A549 (cell line): ENCODE measurements around the gene RPL27. TPM values are rescaled to one million over a fixed set of nuclear protein-coding genes. Genes with fewer than 3 reads are reported as not detected.
A peak's percentile ranks its signal among the peaks of the same experiment; 100 is the strongest.

Experiments
- ATAC-seq, 2 experiments: fragments of 200-7000 bp in 1 of 2; fragments of >200 bp in 1 of 2; cut with Nextera tagmentation in 1 of 2; cut with Tn5 transposase in 1 of 2; 3 replicates each; pipeline versions ENCODE4 v1.8.0 to v1.9.1; 2018 to 2020; ENCODE audit warnings: mild to moderate bottlenecking in 1 of 2, moderate library complexity in 1 of 2
- CTCF ChIA-PET: fragments of 300-600 bp; sonication (Branson Sonifier 250); formaldehyde crosslinking; extraction: SDS; loops from one replicate; lab custom pipeline; 2021; ENCODE audit warnings: antibody characterized with exemption, inconsistent platforms; lab: Yijun Ruan, JAX
- POLR2A ChIA-PET: fragments of 350-600 bp; formaldehyde crosslinking; extraction: SDS; loops from one replicate; lab custom pipeline; 2021; ENCODE audit warnings: antibody characterized with exemption, inconsistent platforms; lab: Yijun Ruan, JAX
- DNase-seq, 2 experiments: peaks; one replicate each; pipeline versions ENCODE4 v3.0.0 to v3.0.0-alpha.2; 2011 to 2016; ENCODE audit warnings: low read depth in 1 of 2, low spot score in 1 of 2
- FAIRE-seq: peaks from 2 replicates; lab custom pipeline; 2011; peaks lifted over from hg19 to GRCh38; lab: Jason Lieb, UNC
- H3K27ac ChIP-seq, 2 experiments: fragments of >200 bp; sonication (Bioruptor Twin); formaldehyde crosslinking; 3 replicates each; pipeline ENCODE4 v1.5.1; 2016 to 2017
- H3K4me1 ChIP-seq: fragments of >200 bp; sonication (Bioruptor Twin); formaldehyde crosslinking; 3 replicates; pipeline ENCODE4 v1.6.1; 2016
- H3K4me2 ChIP-seq: fragments of >200 bp; sonication (Bioruptor Twin); formaldehyde crosslinking; 3 replicates; pipeline ENCODE4 v1.6.1; 2016
- H3K4me3 ChIP-seq: fragments of >200 bp; sonication (Bioruptor Twin); formaldehyde crosslinking; 3 replicates; pipeline ENCODE4 v1.5.1; 2016
- H3K9me3 ChIP-seq: fragments of >200 bp; sonication (Bioruptor Twin); formaldehyde crosslinking; 3 replicates; pipeline ENCODE4 v1.6.1; 2016
- CEBPB ChIP-seq, 2 experiments: fragments of >200 bp in 1 of 2; sonication (Bioruptor Twin) in 1 of 2; formaldehyde crosslinking in 1 of 2; IDR thresholded peaks; 2 replicates each; pipeline ENCODE4 v1.6.1; 2012 to 2016
- EHF ChIP-seq: fragments of 250-450 bp; sonication (Bioruptor Pico); IDR thresholded peaks from 2 replicates; pipeline ENCODE4 v1.5.0; 2020; ENCODE audit warnings: mild to moderate bottlenecking
- HEYL ChIP-seq: fragments of 250-450 bp; sonication (Bioruptor Pico); IDR thresholded peaks from 2 replicates; pipeline ENCODE4 v1.8.0; 2021; ENCODE audit warnings: mild to moderate bottlenecking, moderate library complexity
- HOXB13 ChIP-seq: fragments of 250-450 bp; sonication (Bioruptor Pico); IDR thresholded peaks from 2 replicates; pipeline ENCODE4 v1.5.0; 2020; ENCODE audit warnings: low read depth, mild to moderate bottlenecking, moderate library complexity
- JUN ChIP-seq, 2 experiments: fragments of >200 bp; sonication (Bioruptor Twin); formaldehyde crosslinking; IDR thresholded peaks; 2 replicates in 1 of 2; 3 replicates in 1 of 2; pipeline ENCODE4 v1.6.1; 2016 to 2017
- JUNB ChIP-seq: fragments of >200 bp; sonication (Bioruptor Twin); formaldehyde crosslinking; IDR thresholded peaks from 2 replicates; pipeline ENCODE4 v1.6.1; 2016
- KDM5A ChIP-seq: fragments of 200-600 bp; sonication (generic); IDR thresholded peaks from 2 replicates; pipeline ENCODE4 v1.6.1; 2016; ENCODE audit warnings: antibody characterized with exemption, mild to moderate bottlenecking
- MAZ ChIP-seq: fragments of 150-350 bp; IDR thresholded peaks from 2 replicates; pipeline ENCODE4 v1.6.1; 2014; ENCODE audit warnings: antibody characterized with exemption, low read depth, low read length, borderline replicate concordance
- NR3C1 ChIP-seq: fragments of >200 bp; sonication (Bioruptor Twin); formaldehyde crosslinking; IDR thresholded peaks from 3 replicates; pipeline ENCODE4 v1.6.1; 2017
- POLR2A ChIP-seq: IDR thresholded peaks from 2 replicates; pipeline ENCODE4 v1.6.1; 2012; ENCODE audit warnings: mild to moderate bottlenecking, low read length
- POLR2AphosphoS2 ChIP-seq: conservative IDR thresholded peaks from 2 replicates; pipeline ENCODE4 v1.6.1; 2012; ENCODE audit warnings: low read length, improper control_type of control experiment, inconsistent platforms
- RARB ChIP-seq: fragments of 250-450 bp; sonication (Bioruptor Pico); IDR thresholded peaks from 2 replicates; pipeline ENCODE4 v1.8.0; 2021; ENCODE audit warnings: mild to moderate bottlenecking, moderate library complexity
- RFX5 ChIP-seq: fragments of 450-650 bp; IDR thresholded peaks from 2 replicates; pipeline ENCODE4 v1.7.1; 2014; ENCODE audit warnings: antibody characterized with exemption, mild to moderate bottlenecking, moderate library complexity
- ZC3H11A ChIP-seq: fragments of 450-650 bp; IDR thresholded peaks from 2 replicates; pipeline ENCODE4 v1.6.1; 2014; ENCODE audit warnings: antibody characterized with exemption, mild to moderate bottlenecking
- ZFP36 ChIP-seq: fragments of 450-650 bp; IDR thresholded peaks from 2 replicates; pipeline ENCODE4 v1.6.1; 2014; ENCODE audit warnings: borderline replicate concordance; ENCODE audit not compliant: partially characterized antibody
- ZSCAN20 ChIP-seq: fragments of 250-450 bp; sonication (Bioruptor Pico); IDR thresholded peaks from 2 replicates; pipeline ENCODE4 v1.8.0; 2022; ENCODE audit warnings: mild to moderate bottlenecking, moderate library complexity
- whole genome bisulfite sequencing: methylation state at CpG from one replicate; pipeline ENCODE4 v1.1.6; 2017; ENCODE audit errors: missing lambda C conversion rate; 5-methylcytosine and 5-hydroxymethylcytosine counted together
- polyA plus RNA-seq, 4 experiments: library from polyadenylated mRNA; depleted of rRNA in 3 of 4; stranded (reverse); fragments of >200 nt; fragmentation: RNase III in 1 of 4; extraction: RNeasy Plus Mini Kit Qiagen cat#74134 plus additional on column Dnase treatment in 1 of 4; gene quantifications; 2 replicates in 3 of 4; 3 replicates in 1 of 4; pipeline ENCODE4 v1.2.3, GENCODE V29; 2011 to 2017
- TF ChIP-seq, protein P1 (sequence below): IDR thresholded peaks from 2 replicates; pipeline ENCODE4 v1.6.1; 2012; ENCODE audit warnings: low read depth, borderline replicate concordance
- TF ChIP-seq, protein P2 (sequence below): fragments of >200 bp; sonication (Bioruptor Twin); formaldehyde crosslinking; IDR thresholded peaks from 3 replicates; pipeline ENCODE4 v1.5.1; 2016
- TF ChIP-seq, protein P3 (sequence below): fragments of >200 bp; sonication (Bioruptor Twin); formaldehyde crosslinking; IDR thresholded peaks from 3 replicates; pipeline ENCODE4 v1.6.1; 2016

RPL27 gene
- polyA plus RNA-seq, 2 of the 4 experiments (the other 2 are of a cell fraction) = 2,894 to 5,746 TPM

DNA sequence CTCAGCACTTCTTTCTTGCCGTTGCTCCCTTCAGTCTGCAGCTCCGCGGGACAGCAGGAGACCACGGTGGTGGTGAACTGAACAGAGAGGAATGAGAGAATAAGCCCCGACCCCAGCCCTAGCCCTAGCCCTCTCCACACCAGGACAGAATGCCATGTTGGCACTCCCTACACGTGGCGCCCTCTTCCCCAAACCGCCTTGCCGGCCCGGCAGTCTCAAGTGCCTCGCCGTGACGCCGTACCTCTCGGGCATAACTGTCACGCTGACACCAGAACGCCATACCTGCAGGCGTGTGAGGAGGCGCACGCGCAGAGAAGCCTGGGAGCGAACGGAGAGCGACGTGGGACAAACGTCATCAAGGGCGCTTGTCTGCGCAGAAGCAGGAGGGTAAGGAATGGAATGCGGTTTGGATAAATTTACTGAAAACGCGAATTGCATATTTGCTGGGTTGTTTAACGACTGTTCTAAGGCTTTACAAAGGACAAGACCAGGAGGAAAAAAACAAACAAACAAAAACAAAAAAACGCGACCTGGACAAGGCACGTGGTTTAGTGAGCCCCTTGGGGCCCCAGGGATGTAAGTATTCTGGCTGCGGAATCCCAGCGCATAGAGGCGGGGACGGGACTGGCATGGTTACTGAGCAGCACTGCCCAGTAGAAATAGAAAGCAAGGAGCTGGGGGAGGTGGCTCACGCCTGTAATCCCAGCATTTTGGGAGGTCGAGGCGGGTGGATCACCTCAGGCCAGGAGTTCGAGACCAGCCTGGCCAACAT lies 33.9 kb upstream of the RPL27 start, which contains the start of gene AARSD1 (continued):
- TF ChIP-seq, protein P1, sequence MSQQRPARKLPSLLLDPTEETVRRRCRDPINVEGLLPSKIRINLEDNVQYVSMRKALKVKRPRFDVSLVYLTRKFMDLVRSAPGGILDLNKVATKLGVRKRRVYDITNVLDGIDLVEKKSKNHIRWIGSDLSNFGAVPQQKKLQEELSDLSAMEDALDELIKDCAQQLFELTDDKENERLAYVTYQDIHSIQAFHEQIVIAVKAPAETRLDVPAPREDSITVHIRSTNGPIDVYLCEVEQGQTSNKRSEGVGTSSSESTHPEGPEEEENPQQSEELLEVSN = peak; percentile 87
- peak; percentile 97 for TF ChIP-seq POLR2A
- no peak for TF ChIP-seq HOXB13 (CRISPR knock-in tag)
- TF ChIP-seq POLR2AphosphoS2 = no peak
- no peak for TF ChIP-seq NR3C1
- TF ChIP-seq, protein P2, sequence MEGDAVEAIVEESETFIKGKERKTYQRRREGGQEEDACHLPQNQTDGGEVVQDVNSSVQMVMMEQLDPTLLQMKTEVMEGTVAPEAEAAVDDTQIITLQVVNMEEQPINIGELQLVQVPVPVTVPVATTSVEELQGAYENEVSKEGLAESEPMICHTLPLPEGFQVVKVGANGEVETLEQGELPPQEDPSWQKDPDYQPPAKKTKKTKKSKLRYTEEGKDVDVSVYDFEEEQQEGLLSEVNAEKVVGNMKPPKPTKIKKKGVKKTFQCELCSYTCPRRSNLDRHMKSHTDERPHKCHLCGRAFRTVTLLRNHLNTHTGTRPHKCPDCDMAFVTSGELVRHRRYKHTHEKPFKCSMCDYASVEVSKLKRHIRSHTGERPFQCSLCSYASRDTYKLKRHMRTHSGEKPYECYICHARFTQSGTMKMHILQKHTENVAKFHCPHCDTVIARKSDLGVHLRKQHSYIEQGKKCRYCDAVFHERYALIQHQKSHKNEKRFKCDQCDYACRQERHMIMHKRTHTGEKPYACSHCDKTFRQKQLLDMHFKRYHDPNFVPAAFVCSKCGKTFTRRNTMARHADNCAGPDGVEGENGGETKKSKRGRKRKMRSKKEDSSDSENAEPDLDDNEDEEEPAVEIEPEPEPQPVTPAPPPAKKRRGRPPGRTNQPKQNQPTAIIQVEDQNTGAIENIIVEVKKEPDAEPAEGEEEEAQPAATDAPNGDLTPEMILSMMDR = no peak
- peak; percentile 63 to 82; a peak in 2 of 5 replicates for TF ChIP-seq JUN (IDR thresholded peaks at IDR 0.05)
- no peak for TF ChIP-seq ZSCAN20 (CRISPR knock-in tag)
- TF ChIP-seq KDM5A = peak; percentile 90
- TF ChIP-seq HEYL (CRISPR knock-in tag) = no peak
- 0 out of 2 replicates have a peak, but pooled peaks have one; percentile 26 for TF ChIP-seq RFX5

DNA sequence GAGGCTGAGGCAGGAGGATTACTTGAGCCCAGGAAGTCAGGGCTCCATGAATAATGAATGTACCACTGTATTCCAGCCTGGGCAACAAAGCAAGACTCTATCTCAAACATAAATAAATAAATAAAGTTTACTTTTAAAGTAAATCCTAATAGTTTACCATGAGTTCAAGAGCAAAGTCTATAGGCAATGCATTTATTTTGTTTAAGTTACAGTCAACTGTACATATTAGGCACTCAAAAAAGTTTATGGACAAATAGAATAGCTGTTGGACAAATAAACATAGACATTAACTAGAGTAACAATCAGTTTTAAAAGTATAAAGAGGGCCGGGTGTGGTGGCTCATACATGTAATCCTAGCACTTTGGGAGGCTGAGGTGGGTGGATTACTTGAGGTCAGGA lies 30.3 kb upstream of the RPL27 start:
- Histone ChIP-seq H3K4me2 (no peak overlapping the region), H3K9me3 (no peaks in the 10 kb centered on the region), H3K4me3 (no peak overlapping the region), H3K4me1 (peaks cover 7% of the 10 kb centered on the region; the same call in 2 of the 3 replicates), H3K27ac (no peak overlapping the region)
- no peak for DNase-seq
- no peak for TF ChIP-seq ZC3H11A
- TF ChIP-seq, protein P1 = no peak
- TF ChIP-seq, protein P3, sequence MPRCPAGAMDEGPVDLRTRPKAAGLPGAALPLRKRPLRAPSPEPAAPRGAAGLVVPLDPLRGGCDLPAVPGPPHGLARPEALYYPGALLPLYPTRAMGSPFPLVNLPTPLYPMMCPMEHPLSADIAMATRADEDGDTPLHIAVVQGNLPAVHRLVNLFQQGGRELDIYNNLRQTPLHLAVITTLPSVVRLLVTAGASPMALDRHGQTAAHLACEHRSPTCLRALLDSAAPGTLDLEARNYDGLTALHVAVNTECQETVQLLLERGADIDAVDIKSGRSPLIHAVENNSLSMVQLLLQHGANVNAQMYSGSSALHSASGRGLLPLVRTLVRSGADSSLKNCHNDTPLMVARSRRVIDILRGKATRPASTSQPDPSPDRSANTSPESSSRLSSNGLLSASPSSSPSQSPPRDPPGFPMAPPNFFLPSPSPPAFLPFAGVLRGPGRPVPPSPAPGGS = no peak
- TF ChIP-seq POLR2AphosphoS2 = no peak
- TF ChIP-seq CEBPB (IDR thresholded peaks at IDR 0.05) = no peak
- no peak for TF ChIP-seq EHF
- TF ChIP-seq ZFP36 = no peak
- TF ChIP-seq MAZ = no peak
- no peak for TF ChIP-seq KDM5A
- TF ChIP-seq POLR2A = no peak
- no peak for TF ChIP-seq RFX5
- no peak for TF ChIP-seq HOXB13 (CRISPR knock-in tag)
- no peak for TF ChIP-seq JUN (IDR thresholded peaks at IDR 0.05)
- TF ChIP-seq RARB = no peak
- CTCF ChIA-PET = interaction anchor here (1.0 to 4.5 kb wide), 7 partner anchors 12 to 124 kb away, joined by 3 to 28 read pairs (median 4); partner anchors contain the start of genes PTGES3L and RPL27
- 35% methylated on average over 1 of the region's 1 CpG for WGBS
- no peak for ATAC-seq
- POLR2A ChIA-PET = interaction anchor here (3.1 kb wide), 1 partner anchor 30 kb away, joined by 21 read pairs; the partner anchor contains the start of gene RPL27
- FAIRE-seq = no peak

DNA sequence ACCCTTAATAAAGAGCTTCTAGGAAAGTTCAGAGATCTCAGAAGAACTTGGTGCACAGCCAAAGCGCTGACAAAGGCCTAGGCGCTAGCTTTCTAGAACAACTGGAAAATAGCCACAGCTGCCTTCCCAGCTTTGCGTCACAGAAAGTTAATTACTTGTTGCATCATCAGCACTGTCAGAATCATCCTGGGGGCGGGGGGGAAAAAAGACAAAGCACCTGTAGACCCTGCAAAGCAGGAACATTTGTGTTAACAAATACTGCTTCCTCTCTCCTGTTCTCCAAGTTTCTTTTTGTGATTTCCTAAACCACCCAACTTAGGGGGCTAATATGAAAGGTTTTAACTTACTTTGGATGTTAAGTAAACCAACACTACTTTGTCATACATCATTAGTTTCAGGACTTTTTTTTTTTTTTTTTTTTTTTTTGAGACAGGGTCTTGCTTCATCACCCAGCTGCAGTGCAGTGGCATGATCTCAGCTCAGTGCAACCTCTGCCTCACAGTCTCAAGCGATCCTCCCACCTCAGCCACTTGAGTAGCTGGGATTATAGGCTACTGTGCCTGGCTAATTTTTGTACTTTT lies 29.1 kb upstream of the RPL27 start:
- no peak for FAIRE-seq
- 59% methylated on average over 5 of the region's 5 CpGs for WGBS
- CTCF ChIA-PET = interaction anchor here (0.5 to 4.5 kb wide), 12 partner anchors 10 to 290 kb away, joined by 3 to 28 read pairs (median 4); partner anchors contain the start of genes PTGES3L and RPL27
- TF ChIP-seq JUNB (no peak), CEBPB (IDR thresholded peaks at IDR 0.05) (0 out of 4 replicates have a peak, but pooled peaks of 1 of the 2 experiments have one; percentile 19)
- Histone ChIP-seq H3K9me3 (no peaks in the 10 kb centered on the region), H3K4me1 (no peaks in the 10 kb centered on the region; the same call in 2 of the 3 replicates), H3K4me3 (no peak overlapping the region), H3K4me2 (no peak overlapping the region), H3K27ac (no peak overlapping the region)
- no peak for DNase-seq
- no peak for ATAC-seq
- POLR2A ChIA-PET = interaction anchor here (0.6 to 3.1 kb wide), 2 partner anchors 29 to 582 kb away, joined by 4 to 21 read pairs; partner anchors contain the start of gene RPL27
